DOHH2 (cell line): ENCODE results near the gene DCAF15.

Experiments
- CTCF ChIP-seq: fragments of 200-600 bp; sonication (generic); IDR thresholded peaks from one replicate; pipeline ENCODE4 v1.5.1; 2014; ENCODE audit warnings: antibody characterized with exemption, mild to moderate bottlenecking, low read depth, low read length; ENCODE audit not compliant: poor library complexity, severe bottlenecking
- EZH2phosphoT487 ChIP-seq: fragments of 200-600 bp; sonication (generic); IDR thresholded peaks from 2 replicates; pipeline ENCODE4 v1.6.1; 2017; ENCODE audit warnings: borderline replicate concordance, mild to moderate bottlenecking, antibody characterized with exemption, low read length, moderate library complexity, mixed read lengths

GRCh38 chr19:13978351-13979243 lies 26.3 kb downstream of the DCAF15 start:
- no peak for TF ChIP-seq CTCF
- no peak for TF ChIP-seq EZH2phosphoT487
